ENCODE measurements around the gene AOC2. TPM values are rescaled to one million over a fixed set of nuclear protein-coding genes. Genes with fewer than 3 reads are reported as not detected.

The AOC2 gene
- total and polyA plus RNA-seq, 10 of the 15 experiments (the other 5 are each of a cell fraction or from before 2014, with no cell fraction given): 0.08 to 1.9 (median 0.62) TPM

GRCh38 chr17:42798383-42799380, 45.7 kb upstream of the AOC2 start, which contains the start of the genes CNTD1 and COA3 (continued):
- TF ChIP-seq REST (IDR thresholded peaks at IDR 0.05; ENCODE audit: low read depth, low read length) (no peak), MYB (IDR thresholded peaks at IDR 0.05; ENCODE audit: borderline replicate concordance, low read depth, low read length) (no peak), ATF7 (IDR thresholded peaks at IDR 0.05; ENCODE audit: low read depth) (no peak), ZNF592 (IDR thresholded peaks at IDR 0.05) (no peak), NFYB (IDR thresholded peaks at IDR 0.05; ENCODE audit: insufficient read depth, low read depth, low read length) (no peak), ATF2 (IDR thresholded peaks at IDR 0.05; ENCODE audit: low read length) (no peak), YY1 (IDR thresholded peaks at IDR 0.05; ENCODE audit: low read depth, low read length) (peak; percentile 95), POLR2AphosphoS2 (IDR thresholded peaks at IDR 0.05; ENCODE audit: low read depth, low read length) (0 out of 2 replicates have a peak, but pooled peaks have one; percentile 58), BACH1 (IDR thresholded peaks at IDR 0.05; ENCODE audit: borderline replicate concordance) (0 out of 2 replicates have a peak, but pooled peaks have one; percentile 18), CHD1 (IDR thresholded peaks at IDR 0.05; ENCODE audit: low read depth, low read length) (no peak), CREM (IDR thresholded peaks at IDR 0.05; ENCODE audit: low read depth) (peak; percentile 71; the same call in 1 of the 2 replicates), SIN3A (IDR thresholded peaks at IDR 0.05; ENCODE audit: low read depth, low read length) (peak; percentile 76), NKRF (conservative IDR thresholded peaks at IDR 0.05) (peak; percentile 85), SREBF2 (IDR thresholded peaks at IDR 0.05; ENCODE audit: low read length) (no peak), ZNF622 (IDR thresholded peaks at IDR 0.05) (no peak), EED (IDR thresholded peaks at IDR 0.05; ENCODE audit: low read depth) (no peak), EZH2 (IDR thresholded peaks at IDR 0.05; ENCODE audit: borderline replicate concordance, control insufficient read depth, low read depth, low read length) (no peak), IKZF2 (IDR thresholded peaks at IDR 0.05) (0 out of 4 replicates have a peak, but pooled peaks of 1 of the 2 experiments have one; percentile 43)

Data from GM12878 (cell line).